Small intestine (tissue), 7 donors: ENCODE data around the gene ZCCHC14. TPM values are rescaled to one million over a fixed set of nuclear protein-coding genes. Genes with fewer than 3 reads are reported as not detected.
"Not testable (repeated sequence)": the region's sequence is repeated elsewhere in the genome, so short reads cannot be mapped to it uniquely, and the experiment has no call there.

Source experiments
- DNase-seq, 2 donors: peaks; one replicate each; pipeline versions ENCODE4 v3.0.0 to v3.0.0-alpha.2; 2013
- FAIRE-seq: peaks from 2 replicates; lab custom pipeline; 2012; peaks lifted over from hg19 to GRCh38; lab: Jason Lieb, UNC
- H3K27ac ChIP-seq, 3 donors: one replicate each; pipeline ENCODE4 v1.5.1; 2013; ENCODE audit warnings: low read length in 2 of 3, mild to moderate bottlenecking in 2 of 3, control low read depth in 1 of 3, inconsistent platforms in 1 of 3, low read depth in 1 of 3, moderate library complexity in 1 of 3
- H3K27me3 ChIP-seq, 3 donors: one replicate each; pipeline ENCODE4 v1.6.1; 2013; ENCODE audit warnings: low read length in 3 of 3, inconsistent platforms in 1 of 3; ENCODE audit not compliant: control insufficient read depth in 3 of 3, insufficient read depth in 3 of 3
- H3K36me3 ChIP-seq, 3 donors: one replicate each; pipeline ENCODE4 v1.6.1; 2013; ENCODE audit warnings: low read length in 3 of 3, inconsistent platforms in 1 of 3, low read depth in 1 of 3, mild to moderate bottlenecking in 1 of 3, moderate library complexity in 1 of 3; ENCODE audit not compliant: control insufficient read depth in 3 of 3, insufficient read depth in 2 of 3
- H3K4me1 ChIP-seq, 3 donors: one replicate each; pipeline ENCODE4 v1.6.1; 2013; ENCODE audit warnings: low read length in 2 of 3, inconsistent platforms in 1 of 3, low read depth in 1 of 3, mild to moderate bottlenecking in 1 of 3, moderate library complexity in 1 of 3; ENCODE audit not compliant: control insufficient read depth in 3 of 3, insufficient read depth in 2 of 3
- H3K4me3 ChIP-seq, 3 donors: one replicate each; pipeline ENCODE4 v1.5.1; 2013; ENCODE audit warnings: low read length in 3 of 3, control low read depth in 1 of 3, inconsistent platforms in 1 of 3, low read depth in 1 of 3, mild to moderate bottlenecking in 1 of 3, moderate library complexity in 1 of 3
- H3K9me3 ChIP-seq, 2 donors: one replicate each; pipeline ENCODE4 v1.6.1; 2013; ENCODE audit warnings: low read depth in 1 of 2, low read length in 1 of 2; ENCODE audit not compliant: control insufficient read depth in 2 of 2, insufficient read depth in 1 of 2
- WGBS, 3 donors: extraction: QIAGEN DNeasy Blood & Tissue Kit; methylation state at CpG; one replicate each; pipeline ENCODE4 v1.1.7; 2013; 5-methylcytosine and 5-hydroxymethylcytosine counted together
- polyA plus RNA-seq, 4 donors: library from polyadenylated mRNA; stranded (reverse) in 3 of 4; unstranded in 1 of 4; fragments of 200-250 nt in 3 of 4; fragments of 120-200 nt in 1 of 4; gene quantifications; one replicate each; pipeline versions ENCODE4 v1.2.1 to v1.2.3, GENCODE V29; 2013
- donor health status: healthy with polysubstance abuse.
- donor health status: control.
- donor health status: control.
- donor health status: Bipolar disorder and iron deficiency.
- donor health status: healthy.

ZCCHC14 gene
- polyA plus RNA-seq, 4 donors, result 9.2 to 42.8 (median 13.1) TPM

DNA sequence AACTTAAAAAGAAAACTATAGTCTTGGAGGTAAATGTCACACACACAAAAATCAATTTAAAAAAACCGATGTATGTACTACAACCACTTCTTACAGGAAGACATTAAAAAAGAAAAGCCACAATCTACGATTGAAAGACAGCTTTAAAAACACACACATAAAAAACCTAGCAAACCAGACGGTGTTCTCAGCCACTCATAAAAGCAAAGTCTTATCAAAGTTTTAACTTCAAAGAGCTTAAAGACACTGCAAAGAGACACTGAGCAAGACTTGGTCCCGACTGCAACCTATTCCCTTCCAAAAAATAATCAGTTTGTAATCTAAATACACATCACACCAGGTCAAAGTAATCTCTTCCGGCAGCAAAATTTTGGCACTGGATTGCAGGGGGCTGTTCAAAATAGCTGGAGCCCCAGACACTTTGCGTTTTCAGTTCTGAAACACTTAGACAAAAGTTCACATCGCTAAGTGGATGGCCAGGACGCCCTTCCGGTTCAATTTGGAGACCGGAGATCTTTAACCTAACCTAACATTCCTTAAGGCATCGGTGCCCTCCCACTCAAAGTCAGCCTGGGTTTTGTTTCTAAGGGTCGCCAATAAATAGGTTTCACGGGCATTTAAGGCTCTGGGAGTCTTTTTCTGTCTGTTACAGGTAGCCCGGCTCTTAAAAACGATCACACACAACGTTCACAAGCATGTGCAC lies 2.6 kb downstream of the ZCCHC14 start:
- H3K9me3 ChIP-seq, result no peaks in the 10 kb centered on the region
- FAIRE-seq (no peak), DNase-seq (peak in 1 of 2 donors; percentile 65)
- no peaks in the 10 kb centered on the region for H3K27me3 ChIP-seq
- 4 to 15% (median 9%) methylated on average over 16 of the region's 16 CpGs for WGBS, 3 donors
- peak overlapping the region; percentile 39 to 79 (median 76) for H3K27ac ChIP-seq
- peaks cover 3 to 38% (median 5%) of the 10 kb centered on the region in 3 donors for H3K4me1 ChIP-seq
- H3K4me3 ChIP-seq, result peak overlapping the region in 2 of 3 donors; percentile 58 to 88
- H3K36me3 ChIP-seq, result peaks cover 0 to 10% (median 0%) of the 10 kb centered on the region in 3 donors

DNA sequence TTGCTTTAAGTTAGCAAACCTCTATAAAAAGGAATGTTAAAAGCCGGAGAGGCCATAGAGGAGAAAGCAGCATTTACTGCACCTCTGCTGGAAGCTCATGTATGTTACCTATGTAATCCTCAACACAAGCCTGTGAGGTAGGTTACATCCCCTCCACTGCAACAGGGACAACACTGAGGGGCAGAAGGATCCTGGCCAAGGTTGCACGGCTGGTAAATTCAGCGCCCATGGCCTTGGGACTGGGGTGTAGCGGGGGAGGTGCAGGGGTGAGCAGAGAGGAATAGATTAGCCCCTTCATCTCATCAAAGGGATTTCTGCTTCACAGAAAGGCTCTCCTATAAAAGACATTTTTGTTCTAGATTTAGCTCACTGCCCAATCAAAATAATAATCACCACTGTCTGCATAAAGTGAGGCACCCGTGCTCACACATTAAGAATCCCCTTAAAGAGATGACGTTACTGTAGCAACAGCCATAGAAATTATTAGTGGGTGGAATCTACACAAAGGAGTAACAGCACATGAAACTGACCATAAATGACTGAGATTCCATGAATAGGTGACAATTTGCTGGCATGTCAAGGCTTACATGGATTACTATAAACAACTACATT lies 3.3 kb downstream of the ZCCHC14 start:
- Histone ChIP-seq H3K27me3 (no peaks in the 10 kb centered on the region), H3K9me3 (no peaks in the 10 kb centered on the region), H3K4me3 (peak overlapping the region in 2 of 3 donors; percentile 58 to 88), H3K27ac (peak overlapping the region; percentile 18 to 79 (median 27)), H3K4me1 (peaks cover 3 to 41% (median 6%) of the 10 kb centered on the region in 3 donors), H3K36me3 (peaks cover 0 to 13% (median 0%) of the 10 kb centered on the region in 3 donors)
- DNase-seq (no peak), FAIRE-seq (no peak)
- WGBS, 3 donors, result 20 to 47% (median 33%) methylated on average over 6 of the region's 6 CpGs

DNA sequence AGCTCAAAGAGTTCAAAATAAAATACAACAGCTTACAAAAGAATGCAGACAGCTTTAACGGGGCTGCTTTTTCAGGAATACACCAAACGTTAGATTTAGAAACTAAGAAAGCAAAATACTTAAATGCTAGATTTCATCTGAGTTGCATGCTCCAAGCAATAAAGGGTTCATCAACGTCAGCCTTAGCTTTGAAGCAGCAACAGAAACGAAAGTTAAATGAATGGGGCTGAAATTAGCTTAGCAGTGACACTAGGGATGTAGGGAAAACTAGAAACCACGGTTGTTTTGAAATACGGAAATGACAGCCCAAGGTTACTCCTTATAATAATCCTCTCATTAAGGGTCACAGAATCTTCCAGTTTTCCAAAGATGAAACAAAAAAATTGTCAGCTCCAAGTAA lies 3.9 kb downstream of the ZCCHC14 start:
- not testable (repeated sequence) for H3K4me3 ChIP-seq, H3K27me3 ChIP-seq, DNase-seq, H3K9me3 ChIP-seq, FAIRE-seq, H3K27ac ChIP-seq
- Histone ChIP-seq H3K4me1 (peaks cover 7 to 46% (median 9%) of the 10 kb centered on the region in 3 donors), H3K36me3 (peaks cover 0 to 19% (median 0%) of the 10 kb centered on the region in 3 donors)
- 13 to 30% (median 25%) methylated on average over 4 to 6 of the region's 6 CpGs for WGBS, 3 donors

DNA sequence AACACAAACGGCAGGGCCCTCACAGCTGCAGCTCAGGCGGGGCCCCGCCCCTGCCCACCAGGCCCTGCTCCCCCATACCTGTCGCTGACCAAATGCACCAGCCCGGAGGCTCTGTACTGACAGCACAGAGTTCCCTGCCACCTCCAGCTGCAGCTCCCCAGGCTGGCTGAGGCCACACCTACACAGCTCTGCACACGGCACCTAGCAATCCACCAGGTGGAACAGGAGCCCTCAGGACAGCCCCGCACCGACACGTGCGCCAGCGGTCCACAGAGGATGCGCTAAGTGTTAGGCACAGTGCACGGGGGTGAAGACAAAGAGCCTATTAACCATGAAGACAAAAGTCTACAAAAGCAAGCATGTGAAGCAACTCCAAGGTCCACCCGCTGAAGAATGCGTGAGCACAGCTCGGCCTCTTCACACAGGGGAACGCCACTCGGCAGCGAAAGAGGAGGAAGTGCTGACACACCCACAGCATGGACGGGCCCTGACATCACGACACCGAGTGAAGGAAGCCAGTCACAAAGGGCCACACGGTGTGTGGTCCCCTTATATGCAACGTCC lies 5.4 kb downstream of the ZCCHC14 start:
- FAIRE-seq, result no peak

DNA sequence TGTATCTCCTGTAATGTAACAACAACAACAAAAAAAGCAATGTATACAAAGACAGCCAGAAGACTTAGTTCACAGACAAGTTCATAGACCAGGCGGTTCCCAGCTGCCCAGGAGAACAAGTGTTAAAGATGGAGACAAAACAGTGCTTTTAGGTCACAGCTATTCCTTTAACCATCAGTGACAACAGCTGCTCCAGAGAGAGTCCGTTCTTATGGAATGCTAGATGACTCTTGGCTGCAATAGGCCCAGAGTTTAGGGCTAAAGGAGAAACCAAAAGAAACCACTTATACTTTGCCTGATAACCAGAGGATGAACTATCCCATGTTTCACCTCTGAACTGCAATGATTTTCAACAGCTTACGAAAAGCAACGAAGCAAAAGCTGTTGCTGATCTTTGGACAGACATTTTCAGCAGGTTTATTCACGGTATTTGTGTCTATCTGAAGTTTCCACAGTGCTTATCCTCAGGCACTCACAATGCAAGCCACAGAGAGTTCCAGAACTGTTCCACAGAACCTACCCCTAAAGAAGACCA lies 6.0 kb downstream of the ZCCHC14 start:
- Histone ChIP-seq H3K27ac (peak overlapping the region in 2 of 3 donors; percentile 30 to 49), H3K4me1 (peaks cover 7 to 43% (median 9%) of the 10 kb centered on the region in 3 donors), H3K36me3 (peaks cover 0 to 25% (median 0%) of the 10 kb centered on the region in 3 donors), H3K27me3 (no peaks in the 10 kb centered on the region), H3K9me3 (peaks cover 0 to 3% of the 10 kb centered on the region in 2 donors), H3K4me3 (peak overlapping the region in 1 of 3 donors; percentile 22)
- DNase-seq, result no peak
- no peak for FAIRE-seq
- WGBS, 3 donors, result 21 to 49% (median 37%) methylated on average over 5 of the region's 5 CpGs

More for the DNA sequence above, 5.4 kb downstream of the ZCCHC14 start:
- Histone ChIP-seq H3K36me3 (peaks cover 0 to 19% (median 0%) of the 10 kb centered on the region in 3 donors), H3K4me3 (peak overlapping the region in 1 of 3 donors; percentile 22), H3K27me3 (no peaks in the 10 kb centered on the region), H3K4me1 (peaks cover 7 to 43% (median 9%) of the 10 kb centered on the region in 3 donors), H3K9me3 (no peaks in the 10 kb centered on the region), H3K27ac (peak overlapping the region; percentile 30 to 80 (median 49))
- peak; percentile 87 to 92 for DNase-seq
- 9 to 36% (median 25%) methylated on average over 24 of the region's 24 CpGs for WGBS, 3 donors

DNA sequence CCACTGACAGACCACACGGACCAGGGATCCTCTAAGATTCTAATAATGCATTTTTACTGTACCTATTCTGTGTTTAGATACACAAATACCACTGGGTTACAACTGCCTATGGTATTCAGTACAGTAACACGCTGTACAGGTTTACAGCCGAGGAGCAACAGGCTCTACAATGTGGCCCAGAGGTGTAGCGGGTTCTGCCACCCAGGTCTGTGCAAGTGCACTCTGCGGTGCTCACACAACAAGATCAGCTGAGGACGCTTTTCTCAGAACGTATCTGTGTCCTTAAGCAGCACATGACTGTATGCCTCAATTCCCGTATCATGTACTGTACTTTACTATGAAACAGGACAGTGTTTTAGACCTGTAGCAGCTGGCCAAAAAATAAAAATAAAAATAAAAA lies 6.5 kb downstream of the ZCCHC14 start:
- DNase-seq (no peak), FAIRE-seq (no peak)
- Histone ChIP-seq H3K9me3 (peaks cover 0 to 6% of the 10 kb centered on the region in 2 donors), H3K27me3 (no peaks in the 10 kb centered on the region), H3K27ac (peak overlapping the region in 2 of 3 donors; percentile 49 to 53), H3K4me3 (no peak overlapping the region), H3K36me3 (peaks cover 0 to 24% (median 0%) of the 10 kb centered on the region in 3 donors), H3K4me1 (peaks cover 7 to 43% (median 9%) of the 10 kb centered on the region in 3 donors)
- 46 to 65% (median 56%) methylated on average over 8 of the region's 8 CpGs for WGBS, 3 donors

DNA sequence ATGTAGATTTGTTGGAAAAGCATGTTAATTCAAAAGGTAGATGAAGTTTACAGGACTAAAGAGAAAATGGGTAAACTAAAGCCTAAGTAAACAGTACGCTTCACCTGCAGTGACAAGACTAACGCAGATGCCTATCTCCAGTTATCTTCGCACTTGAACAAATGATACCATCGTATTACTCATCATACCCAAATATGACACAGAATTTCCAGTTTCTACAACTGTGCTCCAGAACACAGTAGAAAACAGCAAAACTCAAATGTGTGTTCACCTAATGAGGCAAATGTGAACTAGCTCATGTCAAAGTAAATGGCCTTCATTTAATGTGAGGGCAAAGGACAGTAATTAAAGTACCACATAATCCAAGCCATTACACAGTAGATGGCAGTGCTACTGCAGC lies 7.0 kb downstream of the ZCCHC14 start:
- H3K36me3 ChIP-seq, result peaks cover 0 to 22% (median 0%) of the 10 kb centered on the region in 3 donors
- H3K27ac ChIP-seq, H3K9me3 ChIP-seq, H3K27me3 ChIP-seq, DNase-seq, H3K4me3 ChIP-seq, FAIRE-seq: not testable (repeated sequence)
- H3K4me1 ChIP-seq, result peaks cover 7 to 43% (median 9%) of the 10 kb centered on the region in 3 donors
- 29 to 55% (median 44%) methylated on average over 4 of the region's 4 CpGs for WGBS, 3 donors
